Neural cell (in vitro differentiated cells): ENCODE measurements around the gene CDHR5.

Source experiments
- EP300 ChIP-seq: fragments of 450-650 bp; conservative IDR thresholded peaks from 2 replicates; pipeline ENCODE4 v1.6.1; 2014; ENCODE audit warnings: antibody characterized with exemption, mild to moderate bottlenecking, moderate library complexity; ENCODE audit not compliant: poor library complexity, severe bottlenecking
- MXI1 ChIP-seq: fragments of 450-650 bp; conservative IDR thresholded peaks from 2 replicates; pipeline ENCODE4 v1.6.1; 2014; ENCODE audit warnings: antibody characterized with exemption, mild to moderate bottlenecking; ENCODE audit not compliant: poor library complexity, severe bottlenecking
- POLR2AphosphoS5 ChIP-seq: IDR thresholded peaks from 2 replicates; pipeline ENCODE4 v1.6.1; 2012
- RAD21 ChIP-seq: fragments of 450-650 bp; conservative IDR thresholded peaks from 2 replicates; pipeline ENCODE4 v1.6.1; 2014; ENCODE audit warnings: antibody characterized with exemption, mild to moderate bottlenecking, moderate library complexity
- TAF1 ChIP-seq: IDR thresholded peaks from 2 replicates; pipeline ENCODE4 v1.6.1; 2012; ENCODE audit warnings: low read depth
- TF ChIP-seq, protein P1 (sequence below): fragments of 450-650 bp; IDR thresholded peaks from 2 replicates; pipeline ENCODE4 v1.5.1; 2014; ENCODE audit warnings: antibody characterized with exemption, mild to moderate bottlenecking, moderate library complexity; ENCODE audit not compliant: poor library complexity, severe bottlenecking
- TF ChIP-seq, protein P2 (sequence below): IDR thresholded peaks from 2 replicates; pipeline ENCODE4 v1.6.1; 2012; ENCODE audit warnings: borderline replicate concordance

DNA sequence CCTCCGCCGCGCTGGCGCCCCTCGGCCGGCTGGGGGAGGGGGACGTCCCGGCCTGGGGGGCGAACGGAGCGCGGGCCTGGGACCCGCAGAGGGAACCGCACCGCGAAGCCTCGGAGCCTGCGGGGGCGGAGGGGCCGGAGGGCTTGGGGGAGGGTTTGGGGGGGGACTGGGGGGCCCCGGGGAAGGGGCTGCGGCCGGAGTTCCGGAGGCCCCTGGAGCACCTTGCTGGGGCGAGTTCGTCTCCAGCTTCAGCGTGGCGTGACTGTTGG is 2.5 kb upstream of the CDHR5 start:
- TF ChIP-seq, protein P1, sequence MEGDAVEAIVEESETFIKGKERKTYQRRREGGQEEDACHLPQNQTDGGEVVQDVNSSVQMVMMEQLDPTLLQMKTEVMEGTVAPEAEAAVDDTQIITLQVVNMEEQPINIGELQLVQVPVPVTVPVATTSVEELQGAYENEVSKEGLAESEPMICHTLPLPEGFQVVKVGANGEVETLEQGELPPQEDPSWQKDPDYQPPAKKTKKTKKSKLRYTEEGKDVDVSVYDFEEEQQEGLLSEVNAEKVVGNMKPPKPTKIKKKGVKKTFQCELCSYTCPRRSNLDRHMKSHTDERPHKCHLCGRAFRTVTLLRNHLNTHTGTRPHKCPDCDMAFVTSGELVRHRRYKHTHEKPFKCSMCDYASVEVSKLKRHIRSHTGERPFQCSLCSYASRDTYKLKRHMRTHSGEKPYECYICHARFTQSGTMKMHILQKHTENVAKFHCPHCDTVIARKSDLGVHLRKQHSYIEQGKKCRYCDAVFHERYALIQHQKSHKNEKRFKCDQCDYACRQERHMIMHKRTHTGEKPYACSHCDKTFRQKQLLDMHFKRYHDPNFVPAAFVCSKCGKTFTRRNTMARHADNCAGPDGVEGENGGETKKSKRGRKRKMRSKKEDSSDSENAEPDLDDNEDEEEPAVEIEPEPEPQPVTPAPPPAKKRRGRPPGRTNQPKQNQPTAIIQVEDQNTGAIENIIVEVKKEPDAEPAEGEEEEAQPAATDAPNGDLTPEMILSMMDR = no peak
- TF ChIP-seq, protein P2, sequence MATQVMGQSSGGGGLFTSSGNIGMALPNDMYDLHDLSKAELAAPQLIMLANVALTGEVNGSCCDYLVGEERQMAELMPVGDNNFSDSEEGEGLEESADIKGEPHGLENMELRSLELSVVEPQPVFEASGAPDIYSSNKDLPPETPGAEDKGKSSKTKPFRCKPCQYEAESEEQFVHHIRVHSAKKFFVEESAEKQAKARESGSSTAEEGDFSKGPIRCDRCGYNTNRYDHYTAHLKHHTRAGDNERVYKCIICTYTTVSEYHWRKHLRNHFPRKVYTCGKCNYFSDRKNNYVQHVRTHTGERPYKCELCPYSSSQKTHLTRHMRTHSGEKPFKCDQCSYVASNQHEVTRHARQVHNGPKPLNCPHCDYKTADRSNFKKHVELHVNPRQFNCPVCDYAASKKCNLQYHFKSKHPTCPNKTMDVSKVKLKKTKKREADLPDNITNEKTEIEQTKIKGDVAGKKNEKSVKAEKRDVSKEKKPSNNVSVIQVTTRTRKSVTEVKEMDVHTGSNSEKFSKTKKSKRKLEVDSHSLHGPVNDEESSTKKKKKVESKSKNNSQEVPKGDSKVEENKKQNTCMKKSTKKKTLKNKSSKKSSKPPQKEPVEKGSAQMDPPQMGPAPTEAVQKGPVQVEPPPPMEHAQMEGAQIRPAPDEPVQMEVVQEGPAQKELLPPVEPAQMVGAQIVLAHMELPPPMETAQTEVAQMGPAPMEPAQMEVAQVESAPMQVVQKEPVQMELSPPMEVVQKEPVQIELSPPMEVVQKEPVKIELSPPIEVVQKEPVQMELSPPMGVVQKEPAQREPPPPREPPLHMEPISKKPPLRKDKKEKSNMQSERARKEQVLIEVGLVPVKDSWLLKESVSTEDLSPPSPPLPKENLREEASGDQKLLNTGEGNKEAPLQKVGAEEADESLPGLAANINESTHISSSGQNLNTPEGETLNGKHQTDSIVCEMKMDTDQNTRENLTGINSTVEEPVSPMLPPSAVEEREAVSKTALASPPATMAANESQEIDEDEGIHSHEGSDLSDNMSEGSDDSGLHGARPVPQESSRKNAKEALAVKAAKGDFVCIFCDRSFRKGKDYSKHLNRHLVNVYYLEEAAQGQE = no peak
- TF ChIP-seq POLR2AphosphoS5 (no peak), TAF1 (no peak), RAD21 (no peak), EP300 (no peak), MXI1 (no peak)
